Inflammatory macrophage (primary cell): Measurements from ENCODE around the gene DTD1.

Experiments
- DNase-seq, 2 donors: peaks; one replicate each; pipeline ENCODE4 v3.0.0-alpha.2; 2020 to 2022

Gene DTD1

DNA sequence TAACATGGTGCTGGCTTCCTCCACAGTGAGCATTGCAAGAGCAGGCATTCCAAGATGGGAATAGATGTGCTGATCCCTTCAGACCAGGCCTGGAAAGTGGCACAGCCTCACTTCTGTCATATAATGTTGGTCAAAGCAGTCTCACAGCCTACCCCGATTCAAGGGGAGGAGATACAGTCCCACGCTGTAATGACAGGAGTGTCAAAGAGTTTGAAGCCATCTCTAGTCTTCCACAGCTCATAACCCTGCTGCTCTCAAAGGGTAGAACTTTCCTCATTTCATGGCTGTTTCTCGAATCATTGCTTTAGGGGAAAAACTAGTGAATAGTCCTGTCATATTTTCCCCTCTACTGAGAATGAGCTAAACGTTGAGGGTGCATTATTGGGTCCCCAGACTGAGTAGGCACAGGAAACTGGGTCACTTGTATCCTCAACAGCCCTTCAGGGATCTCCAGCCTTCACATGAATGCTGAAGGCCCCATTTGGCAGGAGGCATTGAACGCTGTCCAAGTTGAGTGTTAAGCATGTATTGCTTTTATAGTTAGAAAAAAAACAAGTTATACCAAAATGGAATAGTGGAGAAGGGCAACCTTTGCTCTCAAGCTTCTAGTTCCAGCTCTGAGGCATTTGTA is 27.3 kb downstream of the DTD1 start:
- DNase-seq, result no peak

DNA sequence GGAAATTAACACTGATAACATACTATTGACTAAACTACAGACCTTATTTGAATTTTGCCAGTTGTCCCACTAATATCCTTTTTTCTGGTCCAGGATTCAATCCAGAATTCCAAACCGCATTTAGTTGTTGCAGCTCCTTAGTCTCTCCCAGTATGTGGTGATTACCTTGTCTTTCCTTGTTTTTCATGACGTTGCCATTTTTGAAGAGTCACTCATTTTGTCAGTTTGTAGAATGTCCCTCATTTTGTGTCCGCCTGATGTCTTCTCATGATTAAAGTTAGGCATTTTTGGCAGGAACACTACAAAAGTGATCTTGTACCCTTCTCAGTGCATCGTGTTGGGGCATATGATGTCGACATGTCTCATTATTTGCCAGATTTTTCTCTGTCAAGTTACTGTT is 33.1 kb downstream of the DTD1 start:
- DNase-seq, result no peak

DNA sequence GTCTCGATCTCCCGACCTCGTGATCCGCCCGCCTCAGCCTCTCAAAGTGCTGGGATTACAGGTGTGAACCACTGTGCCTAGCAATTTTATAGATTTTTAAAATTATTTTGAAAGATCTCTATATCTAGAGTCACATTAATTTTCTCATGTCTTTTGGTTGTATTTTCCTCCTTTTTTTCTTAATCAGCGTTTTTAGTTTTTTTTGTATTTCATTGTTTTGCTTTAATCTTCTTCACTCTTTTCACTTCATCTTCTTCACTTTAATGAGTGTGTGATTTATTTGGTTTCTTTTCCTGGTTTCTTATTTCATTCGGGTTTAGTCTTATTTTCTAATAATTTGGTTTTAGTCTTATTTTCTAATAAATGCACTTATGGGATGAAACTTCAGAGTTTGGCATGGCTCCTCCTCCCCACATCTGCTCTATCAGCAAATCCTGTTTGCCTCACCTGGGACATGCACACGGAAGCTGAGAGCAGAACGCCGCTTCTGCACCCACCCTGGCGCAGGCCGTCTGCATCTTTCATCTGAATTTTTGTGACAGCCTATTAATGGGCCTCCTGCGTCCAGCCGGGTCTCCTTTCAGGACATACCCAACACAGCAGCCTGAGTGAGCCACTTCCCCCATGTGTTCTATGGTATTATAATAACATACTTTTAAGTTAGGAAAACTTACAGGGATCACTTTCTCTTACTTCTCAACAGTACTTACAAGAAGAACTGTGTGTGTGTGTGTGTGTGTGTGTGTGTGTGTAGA is 35.5 kb downstream of the DTD1 start:
- no peak for DNase-seq

DNA sequence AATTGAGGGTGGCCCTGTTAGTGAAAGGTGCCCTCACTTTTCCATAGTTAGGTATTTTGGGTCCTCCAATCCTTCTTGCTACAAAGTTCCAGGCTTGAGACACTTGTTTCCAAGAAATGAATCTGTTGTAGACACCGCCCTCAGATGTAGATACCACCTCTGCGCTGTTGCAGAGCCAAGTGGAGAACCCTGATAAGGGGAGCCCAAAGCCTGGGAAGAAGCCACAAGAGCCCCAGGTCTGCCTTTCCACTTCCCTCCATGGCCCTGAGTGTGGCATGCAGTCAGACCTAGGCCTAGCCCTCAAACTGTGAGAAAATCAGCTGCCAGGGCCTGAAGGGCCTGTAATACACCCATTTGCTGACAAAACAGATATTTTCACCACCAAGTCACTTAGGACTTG is 37.1 kb downstream of the DTD1 start:
- DNase-seq, result no peak

DNA sequence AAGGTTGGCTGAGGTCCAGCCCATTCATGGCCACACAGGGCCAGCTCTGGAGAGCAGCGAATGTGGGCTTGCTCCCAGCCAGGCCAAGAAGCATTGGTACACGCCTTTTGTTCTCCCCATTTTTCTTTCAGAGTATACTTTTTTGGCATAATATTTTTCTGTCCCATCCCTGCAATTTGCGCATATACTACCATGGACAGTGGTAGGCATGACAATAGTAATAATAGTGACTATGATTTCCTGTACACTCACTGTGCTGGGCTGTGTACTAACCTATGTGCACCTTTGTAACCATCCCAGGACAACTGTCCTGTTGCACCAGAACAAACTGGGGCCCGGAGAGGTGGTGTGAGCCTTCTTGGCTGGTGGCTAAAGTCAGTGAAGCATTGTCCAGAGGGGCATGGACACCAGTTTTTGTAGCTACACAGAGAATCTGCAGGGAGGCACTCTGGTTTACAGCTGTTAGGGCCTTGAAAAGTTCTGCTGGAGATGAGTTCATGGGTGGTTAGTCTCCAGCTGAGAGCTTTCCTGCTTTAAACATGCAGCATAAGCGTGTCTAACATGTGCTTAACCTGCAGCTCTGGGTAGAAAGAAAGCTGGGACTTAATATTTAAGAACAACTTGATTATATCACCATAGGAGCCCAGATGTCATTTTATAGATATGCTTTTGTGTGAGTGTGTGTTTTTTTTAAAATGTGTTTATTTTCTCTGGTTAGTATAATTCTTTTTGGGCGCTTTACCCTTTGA is 38.2 kb downstream of the DTD1 start:
- DNase-seq, result no peak

DNA sequence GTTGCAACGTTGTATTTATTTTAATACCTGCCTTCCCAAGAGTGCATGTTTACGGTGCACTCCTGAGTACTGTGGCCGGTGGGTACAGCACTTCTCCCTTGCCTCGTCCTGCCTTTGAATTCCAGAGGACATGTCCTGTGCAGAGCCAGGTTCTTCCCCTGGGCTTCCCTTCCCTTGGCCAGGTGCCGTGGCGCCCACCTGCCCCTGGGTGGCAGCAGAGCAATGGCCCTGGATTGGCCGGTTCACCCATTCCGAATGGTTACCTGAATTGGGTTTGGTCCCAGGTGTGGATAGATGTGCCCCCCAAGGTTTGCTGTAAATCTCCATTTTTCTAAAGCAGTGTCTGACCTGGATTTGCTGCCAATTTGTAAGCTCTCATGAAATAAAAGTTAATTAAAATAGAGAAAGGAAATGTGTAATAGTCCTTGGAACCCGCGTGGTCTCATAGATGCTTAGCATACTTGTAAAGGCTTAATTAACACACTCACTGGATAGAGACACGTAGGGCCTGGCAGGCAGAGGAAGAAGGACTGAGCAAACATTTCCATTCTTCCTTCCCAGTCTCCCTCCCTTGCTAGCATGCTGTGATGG is 40.6 kb downstream of the DTD1 start:
- no peak for DNase-seq

DNA sequence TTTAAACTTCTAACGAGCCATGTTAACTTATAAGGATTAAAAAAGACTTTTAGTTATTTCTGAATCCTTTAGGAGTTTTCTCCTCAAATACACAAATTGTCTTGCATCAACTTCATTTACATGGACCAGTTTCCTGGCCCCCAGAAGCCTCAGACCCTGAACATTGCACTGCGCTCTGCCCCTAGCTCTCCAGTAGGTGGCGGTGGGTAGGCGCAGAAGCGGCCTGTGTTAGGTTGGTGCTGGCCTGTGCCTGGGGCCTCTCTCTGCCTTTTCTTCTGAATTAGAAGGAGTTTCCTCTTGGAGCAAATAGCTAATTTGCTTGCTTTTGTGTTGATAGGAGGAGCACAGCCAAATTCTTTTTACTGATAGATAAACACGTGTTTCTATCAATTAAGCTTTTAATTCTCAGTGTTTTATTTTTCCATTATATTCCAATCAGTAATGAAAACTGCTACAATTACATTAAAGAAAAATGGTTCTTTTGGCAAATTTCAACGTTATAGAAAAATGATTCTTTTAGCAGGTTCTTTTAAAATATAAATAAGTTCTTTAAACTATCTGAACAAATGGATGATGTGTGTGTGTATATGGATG is 44.4 kb downstream of the DTD1 start:
- peak; percentile 23 to 51 for DNase-seq

DNA sequence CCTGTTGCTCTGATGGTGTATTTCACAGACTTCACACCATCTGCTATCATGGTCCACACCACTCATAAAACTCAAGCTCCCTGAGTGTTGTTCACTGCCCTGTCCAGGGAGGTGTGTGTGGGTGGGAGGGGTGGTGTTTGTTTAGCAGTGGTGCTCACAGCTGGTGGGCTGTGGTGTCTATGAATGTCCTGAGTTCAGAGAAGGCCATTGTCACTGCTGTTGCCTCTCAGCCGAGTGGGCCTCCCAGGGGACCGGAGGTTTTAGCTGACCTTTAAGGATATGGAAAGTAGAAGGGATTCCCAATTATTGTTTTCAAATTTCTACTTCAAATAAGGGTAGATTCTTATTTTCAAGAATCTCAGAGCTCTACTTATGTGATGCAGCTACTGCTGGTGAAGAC is 45.6 kb downstream of the DTD1 start:
- DNase-seq, result no peak

DNA sequence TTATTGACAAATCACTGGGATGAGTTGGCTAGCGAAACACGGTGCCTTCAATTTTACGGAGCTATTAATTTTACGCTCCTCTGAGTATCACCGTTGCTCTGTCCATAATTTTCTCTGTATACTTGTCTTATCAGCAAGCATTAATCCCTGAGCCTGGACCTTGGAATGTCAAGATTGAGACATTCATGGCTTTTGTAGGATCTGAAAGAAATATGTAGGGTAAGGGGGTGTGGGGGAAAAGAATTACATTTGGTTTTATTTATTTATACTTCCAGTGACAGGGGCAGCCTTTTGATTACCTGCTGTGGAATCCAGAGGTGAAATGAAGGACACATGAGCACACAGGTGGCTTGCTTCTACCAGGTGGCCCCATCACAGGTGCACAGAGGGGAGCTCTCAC is 46.6 kb downstream of the DTD1 start:
- DNase-seq, result no peak

DNA sequence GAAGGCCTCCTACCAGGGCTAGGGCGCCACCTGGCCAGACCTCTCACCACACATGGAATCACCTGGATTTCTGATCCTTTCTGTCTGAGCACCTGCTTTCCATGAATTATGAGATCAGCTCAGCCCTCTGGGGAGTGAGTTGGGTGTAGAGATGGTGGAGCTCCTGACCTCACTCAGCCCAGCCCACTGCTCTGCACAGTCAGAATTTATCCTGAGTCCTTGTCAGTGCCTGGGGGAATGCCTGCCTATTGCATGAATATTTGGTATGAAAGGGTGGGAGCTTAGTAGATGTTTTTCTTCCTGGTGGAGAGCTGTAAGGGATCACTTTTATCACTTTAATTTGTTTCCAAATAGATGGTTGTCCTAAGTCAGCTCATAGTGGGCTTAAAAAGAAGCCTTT is 47.5 kb downstream of the DTD1 start:
- no peak for DNase-seq

DNA sequence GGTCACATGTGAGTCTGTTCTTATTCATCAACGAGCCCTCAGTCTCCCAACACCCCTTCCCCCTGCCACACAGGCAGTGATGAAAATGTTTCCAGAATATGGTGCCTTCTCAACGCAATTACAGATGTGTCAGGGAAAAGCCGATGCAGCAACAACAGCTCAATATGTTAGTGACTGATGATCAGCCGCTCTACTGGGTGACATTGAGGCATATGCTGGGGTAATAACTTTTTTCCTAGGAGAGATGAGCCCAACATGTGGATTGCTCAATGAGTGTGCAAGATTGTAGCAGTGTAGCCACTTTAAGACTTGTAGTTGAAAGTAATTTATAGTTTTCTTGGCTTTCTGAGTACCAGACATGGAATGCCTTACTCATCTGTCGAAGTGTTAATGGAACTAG is 49.4 kb downstream of the DTD1 start:
- no peak for DNase-seq

DNA sequence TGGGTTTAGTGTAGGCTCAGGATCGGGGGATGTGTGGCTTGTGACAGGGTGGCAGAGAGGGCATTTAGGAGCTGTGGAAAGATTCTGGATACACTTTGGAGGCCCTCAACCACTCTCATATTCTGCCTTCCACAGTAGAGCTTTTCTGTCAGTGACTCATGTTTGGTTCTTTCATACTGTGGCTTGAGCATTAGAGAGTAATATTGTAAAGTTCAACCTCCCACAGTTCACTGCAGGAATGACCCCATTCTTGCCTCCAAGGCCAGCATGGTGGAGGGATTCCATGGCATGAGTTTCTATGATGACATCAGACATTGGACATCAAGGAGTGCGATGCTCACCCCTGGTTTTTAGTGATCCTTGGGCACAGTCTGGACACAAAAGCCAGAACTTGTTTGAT is 50.9 kb downstream of the DTD1 start:
- DNase-seq, result no peak

DNA sequence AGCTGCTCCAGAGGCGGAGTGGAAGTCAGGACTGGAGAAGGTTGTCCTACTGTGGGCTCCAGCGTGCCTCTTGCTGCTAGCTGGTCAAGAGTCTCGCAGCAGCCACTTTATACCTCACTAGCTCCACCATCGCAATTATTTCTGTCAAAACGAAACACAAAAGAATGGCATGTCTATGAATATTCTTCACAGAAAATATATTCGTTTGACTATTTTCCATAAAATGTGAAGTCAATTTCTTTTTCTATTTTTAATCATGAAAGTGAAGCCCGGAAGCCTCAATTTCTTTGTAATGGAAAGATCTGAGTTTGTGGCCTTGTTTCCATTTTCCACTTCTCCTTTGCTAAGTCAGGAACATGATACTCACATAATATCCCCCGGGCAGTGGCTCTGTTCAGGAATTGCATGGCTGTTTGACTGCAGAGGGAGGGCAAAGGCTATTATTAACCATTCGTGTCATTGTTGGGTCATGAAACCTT is 51.7 kb downstream of the DTD1 start:
- no peak for DNase-seq

DNA sequence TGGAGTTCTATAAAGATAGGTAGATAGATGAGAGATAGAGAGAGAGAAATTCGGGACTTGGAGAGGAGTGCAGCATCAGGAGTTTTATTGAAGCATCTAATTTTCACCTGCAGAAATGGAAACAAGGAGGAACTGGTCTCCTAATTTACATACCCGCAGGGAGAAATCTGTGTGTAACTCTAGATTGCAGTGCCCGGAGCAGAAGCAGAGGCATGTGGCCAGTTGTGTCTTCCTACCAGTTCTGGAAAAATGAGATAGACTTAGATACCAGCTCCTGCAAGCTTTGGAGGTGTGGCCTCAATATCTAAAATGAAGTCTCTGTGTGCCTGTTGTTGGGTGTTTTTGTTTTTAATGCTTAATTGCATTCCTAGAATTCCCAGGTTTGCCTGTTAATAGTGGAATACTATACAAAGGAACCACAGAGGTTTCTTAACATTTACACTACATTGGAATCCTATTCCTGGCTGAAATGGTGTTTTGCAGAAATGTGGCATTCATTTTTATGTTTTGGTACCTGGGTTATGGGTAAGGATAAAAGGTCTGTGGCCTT is 57.4 kb downstream of the DTD1 start:
- DNase-seq, result no peak

DNA sequence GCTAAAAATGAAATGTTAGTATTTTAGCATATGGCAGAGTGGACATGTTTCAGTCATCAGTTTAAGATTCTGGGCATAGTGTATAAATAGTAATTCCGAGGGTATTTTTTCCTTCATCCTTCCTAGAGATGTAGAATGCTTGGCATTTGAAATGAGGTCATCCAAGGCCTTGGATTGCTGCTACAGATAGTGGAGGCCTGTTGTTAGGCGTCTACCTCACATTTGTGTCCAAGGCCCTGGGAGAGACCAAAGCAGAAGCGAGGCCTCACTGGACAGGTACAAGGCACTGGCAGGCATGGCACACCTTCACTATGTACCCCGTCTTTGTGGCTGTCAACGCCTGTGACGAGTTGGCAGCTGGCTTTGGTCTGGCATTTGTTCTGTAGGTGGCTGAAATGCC is 58.0 kb downstream of the DTD1 start:
- no peak for DNase-seq

DNA sequence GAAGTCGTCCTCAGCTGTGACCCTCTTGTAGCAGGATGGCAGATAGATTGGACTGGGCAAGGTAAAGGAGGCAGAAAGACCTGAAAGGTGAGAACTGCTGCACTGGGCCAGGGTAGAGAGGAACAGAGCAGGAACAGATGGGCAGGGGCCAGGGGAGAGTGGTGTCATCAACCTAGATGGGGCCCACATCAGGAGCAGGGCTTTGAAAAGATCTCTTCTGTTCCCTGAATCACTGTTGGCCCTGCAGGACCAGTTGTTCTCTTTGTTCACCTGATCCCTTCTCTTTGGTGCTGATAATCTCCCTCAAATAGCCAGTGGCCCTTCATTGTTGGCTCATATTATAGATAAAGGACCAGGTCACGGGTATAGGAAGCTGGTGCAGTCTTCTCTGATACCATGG is 59.9 kb downstream of the DTD1 start:
- DNase-seq, result no peak

DNA sequence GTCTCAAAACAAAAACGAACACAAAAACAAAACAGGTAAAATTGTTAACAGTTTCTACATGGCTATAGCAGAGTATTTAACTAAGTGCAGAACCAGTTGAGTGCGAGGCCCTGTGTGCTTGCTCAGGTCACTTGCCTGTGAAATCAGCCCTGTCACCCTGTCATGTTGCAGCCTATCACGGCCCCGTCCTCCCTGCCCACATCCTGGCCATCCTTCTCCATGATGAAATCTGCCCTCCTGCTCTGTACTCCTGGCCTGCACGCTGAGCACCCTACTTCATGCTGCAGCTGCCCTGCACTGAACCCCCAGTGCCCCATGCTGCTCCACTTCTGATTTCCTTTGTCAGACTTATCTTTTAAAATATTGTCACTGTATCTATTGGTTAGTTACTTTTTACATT is 62.4 kb downstream of the DTD1 start:
- no peak for DNase-seq

DNA sequence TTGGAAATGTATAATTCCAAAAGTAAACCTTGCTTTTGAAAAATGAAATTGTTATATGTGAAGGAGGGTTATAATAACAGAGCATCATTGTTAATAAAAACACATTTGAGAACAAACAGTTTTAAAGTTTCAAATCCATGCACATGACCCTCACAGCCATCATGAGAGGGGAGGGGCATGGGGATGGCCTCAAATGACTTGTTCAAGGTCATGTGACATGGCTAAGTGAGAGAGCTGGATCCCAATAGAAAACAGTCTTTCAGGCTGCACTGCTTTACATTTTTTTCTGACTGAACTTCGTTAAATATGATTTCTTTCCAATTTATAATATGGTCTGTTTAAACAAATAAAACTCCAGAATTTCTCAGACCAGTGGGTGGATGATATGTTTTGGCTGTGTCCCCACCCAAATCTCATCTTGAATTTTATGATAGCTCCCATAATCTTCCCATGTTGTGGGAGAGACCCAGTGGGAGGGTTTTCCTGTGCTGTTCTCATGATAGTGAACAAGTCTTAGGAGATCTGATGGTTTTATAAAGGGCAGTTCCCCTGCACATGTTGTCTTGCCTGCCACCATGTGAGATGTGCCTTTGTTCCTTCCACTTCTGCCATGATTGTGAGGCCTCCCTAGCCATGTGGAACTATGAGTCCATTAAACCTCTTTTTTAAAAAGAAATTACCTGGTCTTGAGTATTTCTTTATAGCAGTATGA is 66.0 kb downstream of the DTD1 start:
- DNase-seq, result no peak

DNA sequence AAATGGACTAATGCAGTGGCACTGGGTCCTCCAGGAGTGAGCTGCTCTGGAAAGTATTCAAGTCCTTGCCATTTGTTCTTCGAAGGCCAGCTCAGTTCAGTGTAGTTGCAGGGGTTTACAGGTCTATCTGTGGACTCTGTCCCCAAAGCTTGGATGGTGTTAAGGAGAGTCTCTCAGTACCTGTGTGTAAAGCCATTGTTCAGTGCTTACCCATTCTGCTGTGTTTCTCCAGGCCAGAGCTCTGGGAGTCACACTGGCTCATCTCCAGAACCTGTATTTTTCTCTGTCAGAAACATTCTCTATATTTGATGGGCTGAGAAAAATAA is 66.6 kb downstream of the DTD1 start:
- no peak for DNase-seq

DNA sequence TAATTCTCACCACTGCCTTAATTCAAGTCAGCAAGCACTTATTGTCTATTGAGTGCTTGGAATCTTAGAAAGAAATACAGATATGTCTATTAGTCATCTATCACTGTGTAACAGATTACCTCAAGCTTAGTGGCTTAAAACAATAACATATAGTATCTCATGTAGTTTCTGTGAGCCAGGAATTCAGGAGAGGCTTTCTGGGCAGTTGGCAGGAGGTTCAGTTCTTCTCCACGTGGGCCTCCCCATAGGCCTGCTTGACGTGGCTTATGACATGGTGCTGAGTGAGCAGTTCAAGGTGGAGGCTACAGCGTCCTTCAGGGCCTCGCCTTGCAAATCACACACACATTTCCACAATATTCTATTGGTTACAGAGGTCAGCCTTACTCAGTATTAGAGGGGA is 69.7 kb downstream of the DTD1 start:
- DNase-seq, result no peak

DNA sequence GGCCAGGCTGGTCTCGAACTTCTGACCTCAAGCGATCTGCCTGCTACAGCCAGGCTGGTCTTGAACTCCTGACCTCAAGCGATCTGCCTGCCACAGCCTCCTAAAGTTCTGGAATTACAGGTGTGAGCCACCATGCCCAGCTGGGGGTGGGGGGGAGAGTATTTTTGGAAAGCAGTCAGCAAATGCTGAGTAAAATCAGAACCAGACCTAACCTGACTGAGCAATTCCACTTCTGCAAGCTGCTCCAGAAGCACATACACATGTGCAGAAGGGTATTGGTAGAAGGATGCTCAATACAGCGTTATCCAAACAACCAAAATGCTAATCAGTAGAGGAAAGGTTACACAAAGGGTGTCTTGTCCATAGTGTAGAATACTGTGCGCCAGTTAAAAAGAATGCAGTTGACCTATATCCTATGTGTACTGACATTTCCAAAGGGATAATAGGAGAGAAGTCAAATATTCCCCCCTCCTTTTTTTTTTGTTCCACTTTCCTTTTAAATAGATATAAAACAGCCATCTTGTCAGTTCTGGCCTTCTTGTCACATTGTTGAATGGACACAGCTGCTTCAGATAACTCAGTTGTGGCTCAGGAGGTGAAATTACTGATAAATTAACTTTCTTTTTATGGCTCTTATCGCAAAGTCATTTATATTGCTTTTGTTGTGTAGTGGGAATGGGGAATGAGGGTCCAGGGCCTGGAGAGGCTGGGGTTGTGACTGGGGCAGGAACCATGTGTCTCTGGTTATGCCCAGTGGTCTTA is 74.6 kb downstream of the DTD1 start:
- DNase-seq, result no peak
